HepG2 (cell line): ENCODE data around the gene HSDL2. TPM values are rescaled to one million over a fixed set of nuclear protein-coding genes. Genes with fewer than 3 reads are reported as not detected.

Source experiments
- DRAP1 ChIP-seq: IDR thresholded peaks from 2 replicates; pipeline ENCODE4 v1.6.1; 2016; ENCODE audit warnings: missing genetic modification reagents, missing compliant biosample characterization
- ELF1 ChIP-seq: sonication (generic); formaldehyde crosslinking; IDR thresholded peaks from 2 replicates; pipeline ENCODE4 v1.4.0; 2020; ENCODE audit warnings: missing genetic modification reagents
- HOXA7 ChIP-seq: sonication (generic); formaldehyde crosslinking; IDR thresholded peaks from 2 replicates; pipeline ENCODE4 v1.8.1; 2022; ENCODE audit warnings: mild to moderate bottlenecking, missing genetic modification reagents, moderate library complexity
- IKZF4 ChIP-seq: sonication (generic); formaldehyde crosslinking; IDR thresholded peaks from 2 replicates; pipeline ENCODE4 v1.5.1; 2020; ENCODE audit warnings: borderline replicate concordance, mild to moderate bottlenecking, low read depth, missing genetic modification reagents; ENCODE audit errors: not compliant biosample characterization
- MEIS2 ChIP-seq: sonication (generic); formaldehyde crosslinking; IDR thresholded peaks from 2 replicates; pipeline ENCODE4 v1.9.0; 2021; ENCODE audit warnings: mild to moderate bottlenecking, missing genetic modification reagents
- MXD1 ChIP-seq: sonication (generic); formaldehyde crosslinking; IDR thresholded peaks from 2 replicates; pipeline ENCODE4 v1.4.0; 2020; ENCODE audit warnings: mild to moderate bottlenecking, missing genetic modification reagents
- MYNN ChIP-seq: sonication (generic); formaldehyde crosslinking; IDR thresholded peaks from 2 replicates; pipeline ENCODE4 v1.4.0; 2020; ENCODE audit warnings: mild to moderate bottlenecking, low read depth, missing genetic modification reagents
- NAIF1 ChIP-seq: sonication (generic); formaldehyde crosslinking; IDR thresholded peaks from 2 replicates; pipeline ENCODE4 v1.5.0; 2020; ENCODE audit warnings: mild to moderate bottlenecking, missing genetic modification reagents, borderline replicate concordance
- POLR2A ChIP-seq, 2 experiments: IDR thresholded peaks; 2 replicates each; pipeline ENCODE4 v1.6.1; 2011; ENCODE audit warnings: low read depth in 2 of 2, low read length in 2 of 2, mild to moderate bottlenecking in 1 of 2, moderate library complexity in 1 of 2; ENCODE audit not compliant: insufficient read depth in 1 of 2
- REST ChIP-seq, 2 experiments: IDR thresholded peaks; 2 replicates each; pipeline ENCODE4 v1.6.1; 2011 to 2012; ENCODE audit warnings: low read length in 2 of 2, borderline replicate concordance in 1 of 2, low read depth in 1 of 2, mild to moderate bottlenecking in 1 of 2, moderate library complexity in 1 of 2
- SATB2 ChIP-seq: sonication (generic); formaldehyde crosslinking; IDR thresholded peaks from 2 replicates; pipeline ENCODE4 v1.5.0; 2020; ENCODE audit warnings: missing genetic modification reagents
- TERF1 ChIP-seq: sonication (generic); formaldehyde crosslinking; IDR thresholded peaks from 2 replicates; pipeline ENCODE4 v1.8.0; 2022; ENCODE audit warnings: mild to moderate bottlenecking, missing genetic modification reagents, moderate library complexity
- ZBTB20 ChIP-seq: sonication (generic); formaldehyde crosslinking; IDR thresholded peaks from 2 replicates; pipeline ENCODE4 v1.8.1; 2023; ENCODE audit warnings: missing genetic modification reagents, low read depth, mild to moderate bottlenecking, borderline replicate concordance
- ZBTB7B ChIP-seq: sonication (generic); formaldehyde crosslinking; IDR thresholded peaks from 2 replicates; pipeline ENCODE4 v1.4.0; 2020; ENCODE audit warnings: missing genetic modification reagents
- ZFP36 ChIP-seq: fragments of 150-350 bp; IDR thresholded peaks from 2 replicates; pipeline ENCODE4 v1.6.1; 2018; ENCODE audit warnings: borderline replicate concordance, low read length, low read depth; ENCODE audit not compliant: partially characterized antibody
- ZFP62 ChIP-seq: sonication (generic); formaldehyde crosslinking; IDR thresholded peaks from 2 replicates; pipeline ENCODE4 v1.4.0; 2020; ENCODE audit warnings: missing genetic modification reagents
- ZNF101 ChIP-seq: sonication (generic); formaldehyde crosslinking; IDR thresholded peaks from 2 replicates; pipeline ENCODE4 v1.4.0; 2020; ENCODE audit warnings: mild to moderate bottlenecking, low read depth, missing genetic modification reagents, borderline replicate concordance
- ZNF337 ChIP-seq: sonication (generic); formaldehyde crosslinking; IDR thresholded peaks from 2 replicates; pipeline ENCODE4 v1.5.1; 2020; ENCODE audit warnings: missing genetic modification reagents, low read depth, mild to moderate bottlenecking, borderline replicate concordance
- ZNF451 ChIP-seq: sonication (generic); formaldehyde crosslinking; IDR thresholded peaks from 2 replicates; pipeline ENCODE4 v1.5.0; 2020; ENCODE audit warnings: mild to moderate bottlenecking, missing genetic modification reagents
- ZNF556 ChIP-seq: sonication (generic); formaldehyde crosslinking; IDR thresholded peaks from 2 replicates; pipeline ENCODE4 v1.4.0; 2020; ENCODE audit warnings: mild to moderate bottlenecking, missing genetic modification reagents, borderline replicate concordance
- ZNF605 ChIP-seq: sonication (generic); formaldehyde crosslinking; IDR thresholded peaks from 2 replicates; pipeline ENCODE4 v1.8.0; 2022; ENCODE audit warnings: mild to moderate bottlenecking, missing genetic modification reagents
- ZNF670 ChIP-seq: sonication (generic); formaldehyde crosslinking; IDR thresholded peaks from 2 replicates; pipeline ENCODE4 v1.8.0; 2022; ENCODE audit warnings: mild to moderate bottlenecking, missing genetic modification reagents, borderline replicate concordance
- ZNF674 ChIP-seq: sonication (generic); formaldehyde crosslinking; IDR thresholded peaks from 2 replicates; pipeline ENCODE4 v1.5.0; 2020; ENCODE audit warnings: low read depth, mild to moderate bottlenecking, missing genetic modification reagents
- polyA plus RNA-seq, 8 experiments: library from polyadenylated mRNA; depleted of rRNA in 3 of 8; stranded (reverse) in 7 of 8; unstranded in 1 of 8; fragments of >200 nt; fragmentation: Illumina TruSeq in 4 of 8; extraction: Trizol in 4 of 8; gene quantifications; 2 replicates each; pipeline versions ENCODE4 v1.2.1 to v1.2.3, GENCODE V29; 2011 to 2016; ENCODE audit warnings: low read depth in 4 of 8, missing spikeins in 1 of 8, mixed read lengths in 1 of 8; ENCODE audit not compliant: insufficient read depth in 1 of 8
- total RNA-seq, 5 experiments: library from RNA; depleted of rRNA; stranded (reverse); fragments of >200 nt; fragmentation: Illumina TruSeq; extraction: Trizol; gene quantifications; 2 replicates each; pipeline ENCODE4 v1.2.3, GENCODE V29; 2016; ENCODE audit warnings: low read depth in 1 of 5

Gene HSDL2
- total and polyA plus RNA-seq, 2 of the 13 experiments (the other 11 are each of a cell fraction or from before 2014, with no cell fraction given): 55.3 to 80.2 TPM

GRCh38 chr9:112379177-112380101 is 469 bp upstream of the HSDL2 start (continued):
- TF ChIP-seq REST (IDR thresholded peaks at IDR 0.05; ENCODE audit: borderline replicate concordance in 1 of 2, low read depth in 1 of 2, low read length in 2 of 2) (peak in 1 of 2 experiments; percentile 28; a peak in 1 of 4 replicates), NAIF1 (CRISPR knock-in tag) (peak; percentile 71; the same call in 1 of the 2 replicates), IKZF4 (CRISPR knock-in tag) (no peak), ZFP62 (no peak), ZFP36 (no peak), ZBTB20 (no peak), ZBTB7B (CRISPR knock-in tag) (no peak), ZNF101 (CRISPR knock-in tag) (peak; percentile 71; the same call in 1 of the 2 replicates), SATB2 (0 out of 2 replicates have a peak, but pooled peaks have one; percentile 67), ZNF451 (CRISPR knock-in tag) (peak; percentile 84; the same call in 1 of the 2 replicates), ZNF670 (CRISPR knock-in tag) (peak; percentile 74; the same call in 1 of the 2 replicates), DRAP1 (CRISPR knock-in tag) (peak; percentile 80), ELF1 (peak; percentile 31; the same call in 1 of the 2 replicates), HOXA7 (CRISPR knock-in tag) (no peak), ZNF556 (CRISPR knock-in tag) (peak; percentile 59; the same call in 1 of the 2 replicates), MEIS2 (CRISPR knock-in tag) (peak; percentile 25; the same call in 1 of the 2 replicates), MYNN (peak; percentile 77; the same call in 1 of the 2 replicates), ZNF605 (CRISPR knock-in tag) (peak; percentile 74), ZNF337 (CRISPR knock-in tag) (no peak), MXD1 (CRISPR knock-in tag) (no peak), POLR2A (IDR thresholded peaks at IDR 0.05; ENCODE audit: insufficient read depth in 1 of 2, low read depth in 2 of 2, low read length in 2 of 2) (peak; percentile 91 to 96), TERF1 (no peak), ZNF674 (CRISPR knock-in tag) (0 out of 2 replicates have a peak, but pooled peaks have one; percentile 54)
